H1 (cell line): ENCODE data around the gene PITPNM1.

Experiments
- BCL11A ChIP-seq, 2 experiments: IDR thresholded peaks; one replicate each; pipeline ENCODE4 v1.6.1; 2011; ENCODE audit warnings: low read depth in 2 of 2, low read length in 2 of 2, mild to moderate bottlenecking in 2 of 2
- TCF12 ChIP-seq: IDR thresholded peaks from 2 replicates; pipeline ENCODE4 v1.6.1; 2011; ENCODE audit warnings: low read depth, mild to moderate bottlenecking, low read length
- ZNF274 ChIP-seq: IDR thresholded peaks from 2 replicates; pipeline ENCODE4 v1.7.0; 2012; ENCODE audit warnings: low read length, borderline replicate concordance; ENCODE audit errors: extremely low read depth
- TF ChIP-seq, protein P1 (sequence below), 3 experiments: IDR thresholded peaks; 1 replicate in 2 of 3; 2 replicates in 1 of 3; pipeline versions ENCODE4 v1.5.1 to v1.6.1; 2011; ENCODE audit warnings: low read length in 3 of 3, mild to moderate bottlenecking in 3 of 3, inconsistent platforms in 2 of 3, low read depth in 1 of 3, moderate library complexity in 1 of 3; ENCODE audit not compliant: insufficient read depth in 1 of 3; ENCODE audit errors: control extremely low read depth in 1 of 3

DNA sequence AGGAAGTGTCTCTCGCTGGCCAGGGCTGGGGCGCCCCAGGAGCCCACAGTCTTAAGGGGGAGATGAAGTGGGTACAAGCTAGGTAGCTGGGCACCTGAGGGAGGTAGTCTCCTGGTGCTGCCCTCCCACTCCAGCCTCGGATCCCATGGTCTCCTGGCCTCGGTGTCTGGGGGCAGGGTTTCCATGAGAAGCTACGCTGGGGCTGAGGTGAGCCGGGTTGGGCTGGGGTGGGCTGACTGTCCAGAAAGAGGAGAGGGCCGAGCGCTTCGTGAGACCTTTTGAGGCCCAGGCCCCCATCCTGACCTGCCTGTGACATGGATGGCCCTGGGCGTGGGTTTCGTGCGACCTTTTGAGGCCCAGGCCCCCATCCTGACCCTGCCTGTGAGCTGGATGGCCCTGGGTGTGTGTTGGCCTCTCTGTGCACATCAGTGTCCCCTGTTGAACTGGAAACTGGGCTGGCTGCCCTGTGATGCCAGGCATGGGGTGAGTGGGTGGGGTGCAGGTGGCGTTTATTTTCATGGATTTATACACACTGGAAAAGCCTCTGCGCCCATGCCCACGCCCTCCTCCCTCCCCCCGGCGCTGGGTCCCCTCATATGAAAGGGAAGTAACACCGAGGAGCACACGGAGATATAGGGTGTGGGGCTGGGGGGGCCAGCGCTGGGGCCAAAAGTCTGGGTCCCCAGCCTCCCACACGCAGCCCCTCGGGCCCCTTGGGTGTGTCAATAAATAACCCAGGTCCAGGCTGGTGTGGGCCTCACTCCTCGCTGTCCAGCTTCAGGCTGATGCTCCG lies 13.7 kb downstream of the PITPNM1 start:
- TF ChIP-seq, protein P1, sequence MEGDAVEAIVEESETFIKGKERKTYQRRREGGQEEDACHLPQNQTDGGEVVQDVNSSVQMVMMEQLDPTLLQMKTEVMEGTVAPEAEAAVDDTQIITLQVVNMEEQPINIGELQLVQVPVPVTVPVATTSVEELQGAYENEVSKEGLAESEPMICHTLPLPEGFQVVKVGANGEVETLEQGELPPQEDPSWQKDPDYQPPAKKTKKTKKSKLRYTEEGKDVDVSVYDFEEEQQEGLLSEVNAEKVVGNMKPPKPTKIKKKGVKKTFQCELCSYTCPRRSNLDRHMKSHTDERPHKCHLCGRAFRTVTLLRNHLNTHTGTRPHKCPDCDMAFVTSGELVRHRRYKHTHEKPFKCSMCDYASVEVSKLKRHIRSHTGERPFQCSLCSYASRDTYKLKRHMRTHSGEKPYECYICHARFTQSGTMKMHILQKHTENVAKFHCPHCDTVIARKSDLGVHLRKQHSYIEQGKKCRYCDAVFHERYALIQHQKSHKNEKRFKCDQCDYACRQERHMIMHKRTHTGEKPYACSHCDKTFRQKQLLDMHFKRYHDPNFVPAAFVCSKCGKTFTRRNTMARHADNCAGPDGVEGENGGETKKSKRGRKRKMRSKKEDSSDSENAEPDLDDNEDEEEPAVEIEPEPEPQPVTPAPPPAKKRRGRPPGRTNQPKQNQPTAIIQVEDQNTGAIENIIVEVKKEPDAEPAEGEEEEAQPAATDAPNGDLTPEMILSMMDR (IDR thresholded peaks at IDR 0.05; ENCODE audit: control extremely low read depth in 1 of 3, insufficient read depth in 1 of 3, low read depth in 1 of 3, low read length in 3 of 3), result no peak
- TF ChIP-seq TCF12 (no peak), BCL11A (IDR thresholded peaks at IDR 0.05; ENCODE audit: low read depth in 2 of 2, low read length in 2 of 2) (no peak), ZNF274 (no peak)
